Endothelial cell of umbilical vein (primary cell): ENCODE measurements around the gene SMIM20. TPM values are rescaled to one million over a fixed set of nuclear protein-coding genes. Genes with fewer than 3 reads are reported as not detected.
A peak's percentile ranks its signal among the peaks of the same experiment; 100 is the strongest.

Experiments used
- BruUV-seq: library from RNA; stranded (reverse); fragments of 400-500 nt; replicated peaks from 2 replicates; lab custom pipeline; 2021; lab: Mats Ljungman, UMichigan
- CTCF ChIA-PET: fragments of 300-600, 350-600 bp; sonication (Branson Sonifier 250); formaldehyde crosslinking; loops from one replicate; lab custom pipeline; 2021; ENCODE audit warnings: antibody characterized with exemption, inconsistent platforms; lab: Charles Lee
- POLR2A ChIA-PET: fragments of 300-600, 350-600 bp; sonication (Branson Sonifier 250); formaldehyde crosslinking; loops from one replicate; lab custom pipeline; 2021; ENCODE audit warnings: antibody characterized with exemption, inconsistent platforms; lab: Charles Lee
- DNase-seq: peaks from one replicate; pipeline ENCODE4 v3.0.0-alpha.2; 2011; ENCODE audit warnings: low read depth, low spot score
- FAIRE-seq: peaks from 2 replicates; lab custom pipeline; 2011; peaks lifted over from hg19 to GRCh38; lab: Jason Lieb, UNC
- H2AFZ ChIP-seq: 2 replicates; pipeline ENCODE4 v1.6.0; 2012; ENCODE audit warnings: low read depth, low read length, control low read depth, inconsistent platforms
- H3K27ac ChIP-seq: 2 replicates; pipeline ENCODE4 v1.5.1; 2011; ENCODE audit warnings: low read depth, mild to moderate bottlenecking, control low read depth, low read length, moderate library complexity; ENCODE audit not compliant: insufficient read depth
- H3K27me3 ChIP-seq, 2 experiments: 2 replicates each; pipeline versions ENCODE4 v1.6.0 to v1.6.1; 2011; ENCODE audit warnings: low read length in 2 of 2, mixed read lengths in 1 of 2; ENCODE audit not compliant: control insufficient read depth in 2 of 2, insufficient read depth in 2 of 2
- H3K36me3 ChIP-seq, 2 experiments: 2 replicates in 1 of 2; 3 replicates in 1 of 2; pipeline ENCODE4 v1.5.1; 2011; ENCODE audit warnings: low read length in 2 of 2, mild to moderate bottlenecking in 1 of 2, moderate library complexity in 1 of 2; ENCODE audit not compliant: control insufficient read depth in 2 of 2, insufficient read depth in 2 of 2; ENCODE audit errors: extremely low read depth in 1 of 2
- H3K4me1 ChIP-seq: 3 replicates; pipeline ENCODE4 v1.5.1; 2011; ENCODE audit warnings: mild to moderate bottlenecking, low read length; ENCODE audit not compliant: control insufficient read depth, insufficient read depth; ENCODE audit errors: extremely low read depth
- H3K4me2 ChIP-seq: 2 replicates; pipeline ENCODE4 v1.6.1; 2011; ENCODE audit warnings: low read length, control low read depth, mixed read lengths; ENCODE audit not compliant: insufficient read depth
- H3K4me3 ChIP-seq, 3 experiments: fragments of 200-600 bp in 1 of 3; sonication (generic), shearing (Covaris generic) in 1 of 3; replicated peaks in 1 of 3; 2 replicates each; pipeline ENCODE4 v1.5.1; 2011 to 2016; ENCODE audit warnings: control low read depth in 3 of 3, low read length in 3 of 3, mild to moderate bottlenecking in 2 of 3, inconsistent platforms in 1 of 3, low read depth in 1 of 3, moderate library complexity in 1 of 3; ENCODE audit not compliant: insufficient read depth in 1 of 3
- H3K79me2 ChIP-seq: 2 replicates; pipeline ENCODE4 v1.6.0; 2012; ENCODE audit warnings: low read length, inconsistent platforms; ENCODE audit not compliant: control insufficient read depth, insufficient read depth
- H3K9ac ChIP-seq: replicated peaks from 2 replicates; pipeline ENCODE3; 2011; ENCODE audit warnings: low read length, control low read depth; ENCODE audit not compliant: insufficient read depth; ENCODE audit errors: extremely low read depth
- H3K9me1 ChIP-seq: replicated peaks from 3 replicates; pipeline ENCODE4 v1.6.0; 2011; ENCODE audit warnings: mild to moderate bottlenecking, low read length; ENCODE audit not compliant: control insufficient read depth, insufficient read depth; ENCODE audit errors: extremely low read depth
- H3K9me3 ChIP-seq: replicated peaks from 2 replicates; pipeline ENCODE4 v1.5.1; 2012; ENCODE audit warnings: low read length, inconsistent platforms; ENCODE audit not compliant: control insufficient read depth, insufficient read depth
- H4K20me1 ChIP-seq: replicated peaks from 2 replicates; pipeline ENCODE3; 2011; ENCODE audit warnings: mild to moderate bottlenecking, low read length; ENCODE audit not compliant: control insufficient read depth, insufficient read depth; ENCODE audit errors: extremely low read depth
- CTCF ChIP-seq, 2 donors: IDR thresholded peaks; 1 replicate in 1 of 2; 2 replicates in 1 of 2; pipeline ENCODE4 v1.5.1; 2011; ENCODE audit warnings: low read length in 2 of 2, mild to moderate bottlenecking in 2 of 2, moderate library complexity in 2 of 2, control low read depth in 1 of 2, inconsistent platforms in 1 of 2, low read depth in 1 of 2; ENCODE audit not compliant: insufficient read depth in 1 of 2; ENCODE audit errors: extremely low read depth in 1 of 2
- EZH2 ChIP-seq: IDR thresholded peaks from 2 replicates; pipeline ENCODE4 v1.6.1; 2012; ENCODE audit warnings: borderline replicate concordance, low read depth, mild to moderate bottlenecking, moderate library complexity, low read length, inconsistent platforms; ENCODE audit not compliant: severe bottlenecking
- FOS ChIP-seq: IDR thresholded peaks from 2 replicates; pipeline ENCODE4 v1.6.1; 2011; ENCODE audit warnings: mild to moderate bottlenecking, low read length, moderate library complexity, borderline replicate concordance; ENCODE audit not compliant: insufficient read depth
- GATA2 ChIP-seq: IDR thresholded peaks from 2 replicates; pipeline ENCODE4 v1.7.0; 2011; ENCODE audit warnings: low read depth, mild to moderate bottlenecking, moderate library complexity, mixed read lengths, low read length; ENCODE audit not compliant: insufficient read length, insufficient read depth
- JUN ChIP-seq: IDR thresholded peaks from 2 replicates; pipeline ENCODE4 v1.6.1; 2011; ENCODE audit warnings: borderline replicate concordance, low read depth; ENCODE audit not compliant: insufficient read length, insufficient read depth
- MYC ChIP-seq: IDR thresholded peaks from one replicate; pipeline ENCODE4 v1.6.1; 2011; ENCODE audit warnings: mild to moderate bottlenecking, low read depth, low read length
- POLR2A ChIP-seq: IDR thresholded peaks from 2 replicates; pipeline ENCODE4 v1.6.1; 2012; ENCODE audit warnings: low read depth, mild to moderate bottlenecking, control low read depth, low read length
- POLR2AphosphoS5 ChIP-seq: IDR thresholded peaks from 2 replicates; pipeline ENCODE4 v1.6.1; 2012; ENCODE audit warnings: low read depth, mild to moderate bottlenecking, control low read depth, low read length, moderate library complexity; ENCODE audit not compliant: insufficient read depth
- dilution Hi-C: fragments of 300-500 bp; cut with MboI; formaldehyde crosslinking; loops from one replicate; pipeline ENCODE4 v1.15.0; 2019; ENCODE audit warnings: low sequenced_read_pairs; ENCODE audit not compliant: extremely low pct_ligation_motif_present
- intact Hi-C: fragments of 100-400 bp; cut with micrococcal nuclease; formaldehyde crosslinking; loops from one replicate; pipeline ENCODE4 v1.10.0; 2022
- polyA plus RNA-seq, 4 experiments: library from polyadenylated mRNA; depleted of rRNA in 3 of 4; stranded (reverse) in 3 of 4; unstranded in 1 of 4; fragments of >200 nt; gene quantifications; 2 replicates each; pipeline versions ENCODE4 v1.2.1 to v1.2.3, GENCODE V29; 2011 to 2012; ENCODE audit warnings: missing spikeins in 1 of 4
- total RNA-seq: library from RNA; stranded (reverse); gene quantifications from 2 replicates; pipeline ENCODE4 v1.2.3, GENCODE V29; 2021
- TF ChIP-seq, protein P1 (sequence below): IDR thresholded peaks from 2 replicates; pipeline ENCODE4 v1.6.1; 2011; ENCODE audit not compliant: insufficient read depth, insufficient read length

The SMIM20 gene
- total and polyA plus RNA-seq, 2 donors (not counting 3 experiments of a cell fraction or from before 2014, with no cell fraction given) = 10.2 to 19.2 TPM

- H3K4me1 ChIP-seq = peaks cover 12% of the 10 kb centered on the region
- dilution Hi-C loops = no loop called here
- no peaks in the 10 kb centered on the region for H3K36me3 ChIP-seq
- H3K79me2 ChIP-seq = no peaks in the 10 kb centered on the region
- H2AFZ ChIP-seq = peak overlapping the region; percentile 73
- TF ChIP-seq FOS = peak; percentile 93
- peak; percentile 9 for TF ChIP-seq MYC
- TF ChIP-seq GATA2 = no peak
- TF ChIP-seq POLR2AphosphoS5 = no peak
- no peak for TF ChIP-seq POLR2A
- peak; percentile 66 for TF ChIP-seq JUN
- no peak for TF ChIP-seq EZH2
- TF ChIP-seq CTCF (IDR thresholded peaks at IDR 0.05; ENCODE audit: extremely low read depth in 1 of 2, insufficient read depth in 1 of 2, low read depth in 1 of 2, low read length in 2 of 2) = no peak
- TF ChIP-seq, protein P1, sequence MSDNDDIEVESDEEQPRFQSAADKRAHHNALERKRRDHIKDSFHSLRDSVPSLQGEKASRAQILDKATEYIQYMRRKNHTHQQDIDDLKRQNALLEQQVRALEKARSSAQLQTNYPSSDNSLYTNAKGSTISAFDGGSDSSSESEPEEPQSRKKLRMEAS = no peak
- CTCF ChIA-PET = interaction anchor here (0.7 to 1.0 kb wide), 4 partner anchors 18 to 467 kb away, joined by 3 to 4 read pairs (median 4); no protein-coding TSS in a partner anchor
- FAIRE-seq (peak; percentile 90), DNase-seq (peak; percentile 75)
- no peaks in the 10 kb centered on the region for H3K9me3 ChIP-seq
- no peaks in the 10 kb centered on the region for H4K20me1 ChIP-seq
- no peak overlapping the region for H3K27ac ChIP-seq
- no TSS peak for BruUV-seq
- no peaks in the 10 kb centered on the region for H3K9me1 ChIP-seq
- H3K9ac ChIP-seq = no peak overlapping the region
- H3K4me2 ChIP-seq = peak overlapping the region; percentile 53
- POLR2A ChIA-PET = no interaction called here
- no peaks in the 10 kb centered on the region for H3K27me3 ChIP-seq
- intact Hi-C loops = no loop called here
- no peak overlapping the region for H3K4me3 ChIP-seq
Observed at GRCh38 chr4:25908491-25908901, 5.5 kb upstream of the SMIM20 start.
